WTC11 (cell line): ENCODE results near the gene SOX18. TPM values are rescaled to one million over a fixed set of nuclear protein-coding genes. Genes with fewer than 3 reads are reported as not detected.

ENCODE experiments used
- ATAC-seq: fragments of 200-7000 bp; cut with Tn5 transposase; 2 replicates; pipeline ENCODE4 v1.10.0; 2021; ENCODE audit warnings: mild to moderate bottlenecking, moderate library complexity
- CTCF ChIA-PET: fragments of 300-600 bp; sonication (Branson Sonifier 250); formaldehyde crosslinking; loops from one replicate; lab custom pipeline; 2021; ENCODE audit warnings: antibody characterized with exemption; lab: Charles Lee
- POLR2A ChIA-PET: fragments of 350-600 bp; sonication (Branson Sonifier 250); formaldehyde crosslinking; loops from one replicate; lab custom pipeline; 2021; ENCODE audit warnings: antibody characterized with exemption; lab: Charles Lee
- DNase-seq: peaks from one replicate; pipeline ENCODE4 v3.0.0; 2021; ENCODE audit warnings: low spot score
- H3K27ac Mint-ChIP-seq: 2 replicates; pipeline ENCODE4 v1.8.0; 2021; ENCODE audit warnings: mixed read lengths
- H3K27me3 Mint-ChIP-seq: 2 replicates; pipeline ENCODE4 v1.8.0; 2021; ENCODE audit warnings: low read depth, mild to moderate bottlenecking, moderate library complexity, mixed read lengths
- H3K36me3 Mint-ChIP-seq: 2 replicates; pipeline ENCODE4 v1.8.0; 2021; ENCODE audit warnings: mixed read lengths
- H3K4me1 Mint-ChIP-seq: 2 replicates; pipeline ENCODE4 v1.8.0; 2022; ENCODE audit warnings: mixed read lengths
- H3K4me3 Mint-ChIP-seq: 2 replicates; pipeline ENCODE4 v1.8.0; 2021; ENCODE audit warnings: mild to moderate bottlenecking, moderate library complexity, mixed read lengths
- H3K9me3 Mint-ChIP-seq: 2 replicates; pipeline ENCODE4 v1.8.0; 2021; ENCODE audit warnings: mixed read lengths
- ARID4B ChIP-seq: sonication (generic); formaldehyde crosslinking; IDR thresholded peaks from 2 replicates; pipeline ENCODE4 v1.8.0; 2023; ENCODE audit warnings: missing genetic modification reagents, mild to moderate bottlenecking, borderline replicate concordance
- ATF2 ChIP-seq: sonication (generic); formaldehyde crosslinking; IDR thresholded peaks from 2 replicates; pipeline ENCODE4 v1.8.1; 2022; ENCODE audit warnings: low read depth, missing genetic modification reagents, borderline replicate concordance
- ATF6 ChIP-seq: sonication (generic); formaldehyde crosslinking; IDR thresholded peaks from 2 replicates; pipeline ENCODE4 v1.8.1; 2023; ENCODE audit warnings: mild to moderate bottlenecking, missing genetic modification reagents
- CREM ChIP-seq: sonication (generic); formaldehyde crosslinking; IDR thresholded peaks from 2 replicates; pipeline ENCODE4 v1.8.1; 2022; ENCODE audit warnings: mild to moderate bottlenecking, missing genetic modification reagents, moderate library complexity
- E2F5 ChIP-seq: sonication (generic); formaldehyde crosslinking; IDR thresholded peaks from 2 replicates; pipeline ENCODE4 v1.8.1; 2022; ENCODE audit warnings: mild to moderate bottlenecking, moderate library complexity, missing genetic modification reagents
- FOXJ3 ChIP-seq: sonication (generic); formaldehyde crosslinking; IDR thresholded peaks from 2 replicates; pipeline ENCODE4 v1.9.0; 2021; ENCODE audit warnings: missing genetic modification reagents, mild to moderate bottlenecking, borderline replicate concordance
- GTF2I ChIP-seq: fragments of 250-450 bp; sonication (Bioruptor Pico); conservative IDR thresholded peaks from 2 replicates; pipeline ENCODE4 v1.4.0; 2021; ENCODE audit warnings: mild to moderate bottlenecking
- IRF1 ChIP-seq: sonication (generic); formaldehyde crosslinking; IDR thresholded peaks from 2 replicates; pipeline ENCODE4 v1.8.0; 2023; ENCODE audit warnings: missing genetic modification reagents
- IRF2 ChIP-seq: sonication (generic); formaldehyde crosslinking; IDR thresholded peaks from 2 replicates; pipeline ENCODE4 v1.8.0; 2022; ENCODE audit warnings: low read depth, missing genetic modification reagents, borderline replicate concordance
- JAZF1 ChIP-seq: fragments of 250-450 bp; sonication (Bioruptor Pico); IDR thresholded peaks from 2 replicates; pipeline ENCODE4 v1.9.0; 2021; ENCODE audit warnings: moderate library complexity, mild to moderate bottlenecking, inconsistent platforms
- MLX ChIP-seq: sonication (generic); formaldehyde crosslinking; IDR thresholded peaks from 2 replicates; pipeline ENCODE4 v1.8.1; 2023; ENCODE audit warnings: mild to moderate bottlenecking, missing genetic modification reagents, moderate library complexity
- NR2C2 ChIP-seq: sonication (generic); formaldehyde crosslinking; IDR thresholded peaks from 2 replicates; pipeline ENCODE4 v1.8.0; 2022; ENCODE audit warnings: mild to moderate bottlenecking, missing genetic modification reagents
- NR3C1 ChIP-seq: sonication (generic); formaldehyde crosslinking; conservative IDR thresholded peaks from 2 replicates; pipeline ENCODE4 v1.8.1; 2023; ENCODE audit warnings: low read depth, mild to moderate bottlenecking, missing genetic modification reagents
- PREB ChIP-seq: sonication (generic); formaldehyde crosslinking; IDR thresholded peaks from 2 replicates; pipeline ENCODE4 v1.8.1; 2022; ENCODE audit warnings: mild to moderate bottlenecking, missing genetic modification reagents, moderate library complexity, borderline replicate concordance
- PRRX2 ChIP-seq: fragments of 250-450 bp; sonication (Bioruptor Pico); IDR thresholded peaks from 2 replicates; pipeline ENCODE4 v1.8.0; 2021; ENCODE audit warnings: mild to moderate bottlenecking
- TEAD4 ChIP-seq: sonication (generic); formaldehyde crosslinking; IDR thresholded peaks from 2 replicates; pipeline ENCODE4 v1.8.0; 2022; ENCODE audit warnings: mild to moderate bottlenecking, missing genetic modification reagents
- ZBTB21 ChIP-seq: sonication (generic); formaldehyde crosslinking; IDR thresholded peaks from 2 replicates; pipeline ENCODE4 v1.8.1; 2023; ENCODE audit warnings: mild to moderate bottlenecking, missing genetic modification reagents, borderline replicate concordance
- ZNF219 ChIP-seq: sonication (generic); formaldehyde crosslinking; IDR thresholded peaks from 2 replicates; pipeline ENCODE4 v1.8.0; 2023; ENCODE audit warnings: missing genetic modification reagents, mild to moderate bottlenecking, borderline replicate concordance
- ZNF232 ChIP-seq: sonication (generic); formaldehyde crosslinking; IDR thresholded peaks from 2 replicates; pipeline ENCODE4 v1.8.0; 2022; ENCODE audit warnings: mild to moderate bottlenecking, missing genetic modification reagents
- ZNF532 ChIP-seq: fragments of 250-450 bp; sonication (Bioruptor Pico); IDR thresholded peaks from 2 replicates; pipeline ENCODE4 v1.9.0; 2021; ENCODE audit warnings: mild to moderate bottlenecking, borderline replicate concordance
- total RNA-seq: library from RNA; stranded (reverse); gene quantifications from 3 replicates; pipeline ENCODE4 v1.2.3, GENCODE V29; 2021

The SOX18 gene
- total RNA-seq, 1 experiment from 2014 or later: 0.81 TPM

GRCh38 chr20:64025826-64026412 is 23.5 kb downstream of the SOX18 start:
- POLR2A ChIA-PET: no interaction called here
- CTCF ChIA-PET: interaction anchor here (3.0 kb wide), 1 partner anchor 45 kb away, joined by 11 read pairs; the partner anchor contains the start of gene PRPF6
- no peaks in the 10 kb centered on the region for H3K9me3 Mint-ChIP-seq
- no peak for DNase-seq
- no peak overlapping the region for H3K4me3 Mint-ChIP-seq
- H3K27me3 Mint-ChIP-seq: no peaks in the 10 kb centered on the region
- H3K4me1 Mint-ChIP-seq: no peaks in the 10 kb centered on the region
- no peak for ATAC-seq
- TF ChIP-seq ARID4B: no peak
- TF ChIP-seq IRF1 (CRISPR knock-in tag): no peak
- TF ChIP-seq NR2C2: no peak
- no peak for TF ChIP-seq ZBTB21
- no peak for TF ChIP-seq CREM (CRISPR knock-in tag)
- no peak for TF ChIP-seq MLX
- no peak for TF ChIP-seq ZNF232 (CRISPR knock-in tag)
- no peak for TF ChIP-seq PRRX2 (CRISPR knock-in tag)
- no peak for TF ChIP-seq NR3C1
- no peak for TF ChIP-seq ZNF219
- no peak for TF ChIP-seq ATF6 (CRISPR knock-in tag)
- TF ChIP-seq GTF2I (CRISPR knock-in tag): no peak
- no peak for TF ChIP-seq IRF2 (CRISPR knock-in tag)
- no peak for TF ChIP-seq ZNF532 (CRISPR knock-in tag)
- no peak for TF ChIP-seq ATF2
- TF ChIP-seq PREB (CRISPR knock-in tag): no peak
- no peak for TF ChIP-seq TEAD4 (CRISPR knock-in tag)
- TF ChIP-seq JAZF1 (CRISPR knock-in tag): no peak
- TF ChIP-seq FOXJ3 (CRISPR knock-in tag): no peak
- TF ChIP-seq E2F5: no peak
- peaks cover 66% of the 10 kb centered on the region for H3K36me3 Mint-ChIP-seq
- H3K27ac Mint-ChIP-seq: no peak overlapping the region
